ENCODE measurements around the gene ASB6.
"Not testable (repeated sequence)": the region's sequence is repeated elsewhere in the genome, so short reads cannot be mapped to it uniquely, and the experiment has no call there.

ASB6 gene

GRCh38 chr9:129596541-129597331, 45.2 kb downstream of the ASB6 start:
- 54% methylated on average over 14 of the region's 33 CpGs for WGBS (ENCODE audit: insufficient coverage)
- ChIA-PET POLR2A (no interaction called here), CTCF (interaction anchor here (0.9 to 1.6 kb wide), 4 partner anchors 10 to 458 kb away, joined by 3 to 11 read pairs (median 6); no protein-coding TSS in a partner anchor)
- Histone ChIP-seq H3K4me1 (ENCODE audit: control extremely low read depth in 1 of 4, control insufficient read depth in 4 of 4, insufficient read depth in 4 of 4, low read length in 3 of 4) (peaks cover 0 to 38% (median 36%) of the 10 kb centered on the region in 4 experiments), H3K9me3 (ENCODE audit: control extremely low read depth in 1 of 5, control insufficient read depth in 4 of 5, insufficient read depth in 2 of 5, low read depth in 1 of 5, low read length in 4 of 5) (no peaks in the 10 kb centered on the region), H3K36me3 (ENCODE audit: control insufficient read depth in 4 of 4, insufficient read depth in 4 of 4, low read length in 3 of 4) (no peaks in the 10 kb centered on the region), H3K4me3 (ENCODE audit: control insufficient read depth in 1 of 7, extremely low read depth in 1 of 7, insufficient read depth in 4 of 7, low read depth in 2 of 7, low read length in 6 of 7) (no peak overlapping the region), H3K27ac (ENCODE audit: insufficient read depth in 1 of 2, low read depth in 1 of 2, low read length in 2 of 2, poor library complexity in 1 of 2, severe bottlenecking in 2 of 2) (no peak overlapping the region), H3K27me3 (replicated peaks in 2 of 5; ENCODE audit: control insufficient read depth in 4 of 5, insufficient read depth in 5 of 5, low read length in 4 of 5) (peaks cover 0 to 10% (median 2%) of the 10 kb centered on the region in 5 experiments)
- DNase-seq: no peak

GRCh38 chr9:129595903-129596540, 45.9 kb downstream of the ASB6 start:
- Histone ChIP-seq H3K9me3 (ENCODE audit: control extremely low read depth in 1 of 5, control insufficient read depth in 4 of 5, insufficient read depth in 2 of 5, low read depth in 1 of 5, low read length in 4 of 5) (no peaks in the 10 kb centered on the region), H3K27me3 (replicated peaks in 2 of 5; ENCODE audit: control insufficient read depth in 4 of 5, insufficient read depth in 5 of 5, low read length in 4 of 5) (peaks cover 0 to 10% (median 2%) of the 10 kb centered on the region in 5 experiments), H3K27ac (ENCODE audit: insufficient read depth in 1 of 2, low read depth in 1 of 2, low read length in 2 of 2, poor library complexity in 1 of 2, severe bottlenecking in 2 of 2) (no peak overlapping the region), H3K4me1 (ENCODE audit: control extremely low read depth in 1 of 4, control insufficient read depth in 4 of 4, insufficient read depth in 4 of 4, low read length in 3 of 4) (peaks cover 0 to 38% (median 36%) of the 10 kb centered on the region in 4 experiments), H3K4me3 (ENCODE audit: control insufficient read depth in 1 of 7, extremely low read depth in 1 of 7, insufficient read depth in 4 of 7, low read depth in 2 of 7, low read length in 6 of 7) (no peak overlapping the region), H3K36me3 (ENCODE audit: control insufficient read depth in 4 of 4, insufficient read depth in 4 of 4, low read length in 3 of 4) (no peaks in the 10 kb centered on the region)
- WGBS (ENCODE audit: insufficient coverage): 25% methylated on average over 4 of the region's 6 CpGs
- CTCF ChIA-PET: interaction anchor here (0.9 to 1.6 kb wide), 5 partner anchors 10 to 457 kb away, joined by 3 to 11 read pairs (median 6); no protein-coding TSS in a partner anchor
- POLR2A ChIA-PET: interaction anchor here (0.6 kb wide), 1 partner anchor 87 kb away, joined by 4 read pairs; no protein-coding TSS in a partner anchor
- peak; percentile 32 to 83 (median 79) for DNase-seq

- 58% methylated on average over 2 of the region's 5 CpGs for WGBS (ENCODE audit: insufficient coverage)
- Histone ChIP-seq H3K27me3 (replicated peaks in 2 of 5; ENCODE audit: control insufficient read depth in 4 of 5, insufficient read depth in 5 of 5, low read length in 4 of 5) (peaks cover 0 to 10% (median 2%) of the 10 kb centered on the region in 5 experiments), H3K27ac (ENCODE audit: insufficient read depth in 1 of 2, low read depth in 1 of 2, low read length in 2 of 2, poor library complexity in 1 of 2, severe bottlenecking in 2 of 2) (no peak overlapping the region), H3K36me3 (ENCODE audit: control insufficient read depth in 4 of 4, insufficient read depth in 4 of 4, low read length in 3 of 4) (no peaks in the 10 kb centered on the region), H3K4me3 (ENCODE audit: control insufficient read depth in 1 of 7, extremely low read depth in 1 of 7, insufficient read depth in 4 of 7, low read depth in 2 of 7, low read length in 6 of 7) (no peak overlapping the region), H3K9me3 (ENCODE audit: control extremely low read depth in 1 of 5, control insufficient read depth in 4 of 5, insufficient read depth in 2 of 5, low read depth in 1 of 5, low read length in 4 of 5) (no peaks in the 10 kb centered on the region), H3K4me1 (ENCODE audit: control extremely low read depth in 1 of 4, control insufficient read depth in 4 of 4, insufficient read depth in 4 of 4, low read length in 3 of 4) (peaks cover 0 to 38% (median 36%) of the 10 kb centered on the region in 4 experiments)
- ChIA-PET CTCF (interaction anchor here (1.2 to 1.6 kb wide), 3 partner anchors 9 to 13 kb away, joined by 6 to 11 read pairs (median 7); no protein-coding TSS in a partner anchor), POLR2A (no interaction called here)
- DNase-seq: peak in 2 of 3 donors; percentile 48 to 55
Observed at GRCh38 chr9:129595311-129595741, 46.6 kb downstream of the ASB6 start.

- no peak for DNase-seq
- H3K4me3 ChIP-seq (ENCODE audit: control insufficient read depth in 1 of 7, extremely low read depth in 1 of 7, insufficient read depth in 4 of 7, low read depth in 2 of 7, low read length in 6 of 7): no peak overlapping the region
- WGBS (ENCODE audit: insufficient coverage): 72% methylated on average over 6 of the region's 7 CpGs
- peaks cover 0 to 10% (median 2%) of the 10 kb centered on the region in 5 experiments for H3K27me3 ChIP-seq (replicated peaks in 2 of 5; ENCODE audit: control insufficient read depth in 4 of 5, insufficient read depth in 5 of 5, low read length in 4 of 5)
- no peaks in the 10 kb centered on the region for H3K9me3 ChIP-seq (ENCODE audit: control extremely low read depth in 1 of 5, control insufficient read depth in 4 of 5, insufficient read depth in 2 of 5, low read depth in 1 of 5, low read length in 4 of 5)
- no peak overlapping the region for H3K27ac ChIP-seq (ENCODE audit: insufficient read depth in 1 of 2, low read depth in 1 of 2, low read length in 2 of 2, poor library complexity in 1 of 2, severe bottlenecking in 2 of 2)
- peaks cover 0 to 38% (median 36%) of the 10 kb centered on the region in 4 experiments for H3K4me1 ChIP-seq (ENCODE audit: control extremely low read depth in 1 of 4, control insufficient read depth in 4 of 4, insufficient read depth in 4 of 4, low read length in 3 of 4)
- H3K36me3 ChIP-seq (ENCODE audit: control insufficient read depth in 4 of 4, insufficient read depth in 4 of 4, low read length in 3 of 4): no peaks in the 10 kb centered on the region
- ChIA-PET CTCF (interaction anchor here (1.2 kb wide), 1 partner anchor 14 kb away, joined by 6 read pairs; no protein-coding TSS in a partner anchor), POLR2A (no interaction called here)
Observed at GRCh38 chr9:129594632-129595031, 47.3 kb downstream of the ASB6 start.

GRCh38 chr9:129592790-129593189, 49.2 kb downstream of the ASB6 start:
- H3K9me3 ChIP-seq (ENCODE audit: control extremely low read depth in 1 of 5, control insufficient read depth in 4 of 5, insufficient read depth in 2 of 5, low read depth in 1 of 5, low read length in 4 of 5); DNase-seq; H3K4me3 ChIP-seq (ENCODE audit: control insufficient read depth in 1 of 7, extremely low read depth in 1 of 7, insufficient read depth in 4 of 7, low read depth in 2 of 7, low read length in 6 of 7); H3K36me3 ChIP-seq (ENCODE audit: control insufficient read depth in 4 of 4, insufficient read depth in 4 of 4, low read length in 3 of 4); POLR2A ChIA-PET; H3K27me3 ChIP-seq (replicated peaks in 2 of 5; ENCODE audit: control insufficient read depth in 4 of 5, insufficient read depth in 5 of 5, low read length in 4 of 5); H3K27ac ChIP-seq (ENCODE audit: insufficient read depth in 1 of 2, low read depth in 1 of 2, low read length in 2 of 2, poor library complexity in 1 of 2, severe bottlenecking in 2 of 2): not testable (repeated sequence)
- 94% methylated on average over 10 of the region's 10 CpGs for WGBS (ENCODE audit: insufficient coverage)
- H3K4me1 ChIP-seq (ENCODE audit: control extremely low read depth in 1 of 4, control insufficient read depth in 4 of 4, insufficient read depth in 4 of 4, low read length in 3 of 4): peaks cover 0 to 32% (median 29%) of the 10 kb centered on the region in 4 experiments
- CTCF ChIA-PET: interaction anchor here (0.6 to 1.9 kb wide), 4 partner anchors 12 to 453 kb away, joined by 3 to 5 read pairs (median 4); no protein-coding TSS in a partner anchor

DNA sequence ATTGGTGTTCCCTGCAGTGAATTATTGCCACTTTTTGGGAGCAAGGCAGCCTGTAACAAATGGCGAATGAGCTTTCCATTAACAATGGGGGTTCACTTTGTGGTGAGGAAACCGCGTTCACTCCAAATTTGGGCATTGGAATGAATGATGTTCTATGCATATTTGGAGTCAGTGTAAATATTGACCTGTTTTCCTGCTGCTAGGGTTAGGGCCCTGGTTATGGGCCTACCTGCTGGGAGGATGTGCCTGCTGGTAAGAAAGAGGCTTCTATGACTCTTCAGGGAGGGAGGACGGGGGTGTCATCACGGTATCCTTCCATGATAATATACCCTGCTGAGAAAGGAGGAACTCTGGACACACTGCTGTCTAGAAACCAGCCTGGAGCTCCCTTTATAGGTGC, 50.0 kb downstream of the ASB6 start:
- Histone ChIP-seq H3K36me3 (ENCODE audit: control insufficient read depth in 4 of 4, insufficient read depth in 4 of 4, low read length in 3 of 4) (no peaks in the 10 kb centered on the region), H3K27me3 (replicated peaks in 2 of 5; ENCODE audit: control insufficient read depth in 4 of 5, insufficient read depth in 5 of 5, low read length in 4 of 5) (peaks cover 0 to 3% (median 0%) of the 10 kb centered on the region in 5 experiments), H3K4me3 (ENCODE audit: control insufficient read depth in 1 of 7, extremely low read depth in 1 of 7, insufficient read depth in 4 of 7, low read depth in 2 of 7, low read length in 6 of 7) (no peak overlapping the region), H3K4me1 (ENCODE audit: control extremely low read depth in 1 of 4, control insufficient read depth in 4 of 4, insufficient read depth in 4 of 4, low read length in 3 of 4) (peaks cover 0 to 31% (median 28%) of the 10 kb centered on the region in 4 experiments), H3K27ac (ENCODE audit: insufficient read depth in 1 of 2, low read depth in 1 of 2, low read length in 2 of 2, poor library complexity in 1 of 2, severe bottlenecking in 2 of 2) (no peak overlapping the region), H3K9me3 (ENCODE audit: control extremely low read depth in 1 of 5, control insufficient read depth in 4 of 5, insufficient read depth in 2 of 5, low read depth in 1 of 5, low read length in 4 of 5) (no peaks in the 10 kb centered on the region)
- CTCF ChIA-PET: interaction anchor here (1.0 kb wide), 1 partner anchor 9 kb away, joined by 3 read pairs; no protein-coding TSS in a partner anchor
- 95% methylated on average over 5 of the region's 5 CpGs for WGBS (ENCODE audit: insufficient coverage)
- POLR2A ChIA-PET: no interaction called here
- no peak for DNase-seq

All from common myeloid progenitor, CD34-positive (primary cell).